SU-DHL-6 (cell line): ENCODE data around the gene GCNA.

Source experiments
- EZH2phosphoT487 ChIP-seq: fragments of 200-600 bp; sonication (generic), shearing (Covaris generic); conservative IDR thresholded peaks from 2 replicates; pipeline ENCODE4 v1.6.1; 2018; ENCODE audit warnings: mild to moderate bottlenecking, antibody characterized with exemption, low read length, moderate library complexity, mixed read lengths
- TF ChIP-seq, protein P1 (sequence below): fragments of 200-600 bp; sonication (generic); IDR thresholded peaks from one replicate; pipeline ENCODE4 v1.5.1; 2017; ENCODE audit warnings: antibody characterized with exemption, mild to moderate bottlenecking, low read length, moderate library complexity; ENCODE audit not compliant: insufficient read depth, poor library complexity, severe bottlenecking

GRCh38 chrX:71547339-71547738 lies 30.9 kb upstream of the GCNA start:
- TF ChIP-seq, protein P1, sequence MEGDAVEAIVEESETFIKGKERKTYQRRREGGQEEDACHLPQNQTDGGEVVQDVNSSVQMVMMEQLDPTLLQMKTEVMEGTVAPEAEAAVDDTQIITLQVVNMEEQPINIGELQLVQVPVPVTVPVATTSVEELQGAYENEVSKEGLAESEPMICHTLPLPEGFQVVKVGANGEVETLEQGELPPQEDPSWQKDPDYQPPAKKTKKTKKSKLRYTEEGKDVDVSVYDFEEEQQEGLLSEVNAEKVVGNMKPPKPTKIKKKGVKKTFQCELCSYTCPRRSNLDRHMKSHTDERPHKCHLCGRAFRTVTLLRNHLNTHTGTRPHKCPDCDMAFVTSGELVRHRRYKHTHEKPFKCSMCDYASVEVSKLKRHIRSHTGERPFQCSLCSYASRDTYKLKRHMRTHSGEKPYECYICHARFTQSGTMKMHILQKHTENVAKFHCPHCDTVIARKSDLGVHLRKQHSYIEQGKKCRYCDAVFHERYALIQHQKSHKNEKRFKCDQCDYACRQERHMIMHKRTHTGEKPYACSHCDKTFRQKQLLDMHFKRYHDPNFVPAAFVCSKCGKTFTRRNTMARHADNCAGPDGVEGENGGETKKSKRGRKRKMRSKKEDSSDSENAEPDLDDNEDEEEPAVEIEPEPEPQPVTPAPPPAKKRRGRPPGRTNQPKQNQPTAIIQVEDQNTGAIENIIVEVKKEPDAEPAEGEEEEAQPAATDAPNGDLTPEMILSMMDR = no peak
- no peak for TF ChIP-seq EZH2phosphoT487
